ENCODE results near the gene PARD3B. TPM values are rescaled to one million over a fixed set of nuclear protein-coding genes. Genes with fewer than 3 reads are reported as not detected.

The PARD3B gene
- total RNA-seq, 4 donors from 2014 or later = 32.6 to 65.7 (median 38.6) TPM

DNA sequence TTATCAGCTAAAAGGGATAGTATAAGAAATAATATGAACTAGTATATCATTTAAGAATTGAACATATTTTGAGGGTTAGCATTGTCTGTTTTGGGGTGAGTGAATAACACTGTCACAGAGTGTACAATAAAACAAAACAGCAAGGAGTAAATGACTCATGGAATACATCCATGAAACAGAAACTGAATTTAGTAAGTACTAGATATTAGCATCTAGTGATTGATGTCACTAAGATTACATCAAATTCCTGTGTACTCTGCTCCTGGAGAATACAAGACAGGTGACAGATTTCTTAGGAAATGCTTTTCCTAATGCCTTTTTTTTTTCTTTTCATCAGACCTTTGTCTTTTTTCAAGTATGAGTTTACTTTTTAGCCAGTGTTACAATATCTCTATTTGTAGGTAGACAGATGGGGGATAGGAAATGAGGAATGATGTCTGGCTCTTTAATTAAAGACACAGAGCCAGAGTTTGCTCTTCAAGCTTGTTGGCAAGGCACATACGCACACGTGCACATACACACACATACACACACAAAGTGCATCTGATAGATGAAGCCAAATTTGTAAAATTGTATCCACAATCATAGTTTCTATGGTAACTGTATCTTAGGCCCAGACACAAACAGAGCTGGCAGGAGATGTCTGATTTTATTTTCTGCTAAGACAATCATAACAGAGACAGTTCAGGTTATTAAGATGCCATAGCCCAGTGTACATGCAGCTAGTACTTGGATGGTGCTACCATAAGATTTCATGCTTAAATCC is 998.8 kb downstream of the PARD3B start:
- Histone ChIP-seq H3K4me3 (no peak overlapping the region), H3K27me3 (no peaks in the 10 kb centered on the region), H3K27ac (no peak overlapping the region), H3K9me3 (no peaks in the 10 kb centered on the region), H3K4me1 (peaks cover 0 to 10% (median 3%) of the 10 kb centered on the region in 4 donors), H3K36me3 (no peaks in the 10 kb centered on the region)
- DNase-seq = no peak
- in situ Hi-C loops (cut with MboI; ENCODE audit: low pct_ligation_motif_present in 1 of 4, low pct_unique_long_range_greater_than_20kb in 1 of 4, low sequenced_read_pairs in 3 of 4) (no loop called here), intact Hi-C loops (cut with DNase I; ENCODE audit: low total_unique reads) (no loop called here)
- WGBS, 2 donors (ENCODE audit: low coverage in 1 of 2) = 45 to 67% methylated on average over 2 of the region's 2 CpGs
- TF ChIP-seq POLR2A (IDR thresholded peaks at IDR 0.05) (no peak), CTCF (IDR thresholded peaks at IDR 0.05) (no peak), POLR2AphosphoS5 (IDR thresholded peaks at IDR 0.05) (no peak), EP300 (IDR thresholded peaks at IDR 0.05; ENCODE audit: low read depth) (no peak)

GRCh38 chr2:205545971-205546816 is 1000.9 kb downstream of the PARD3B start:
- Histone ChIP-seq H3K4me1 (peaks cover 0 to 6% (median 0%) of the 10 kb centered on the region in 4 donors), H3K36me3 (no peaks in the 10 kb centered on the region), H3K4me3 (no peak overlapping the region), H3K9me3 (no peaks in the 10 kb centered on the region), H3K27ac (no peak overlapping the region), H3K27me3 (no peaks in the 10 kb centered on the region)
- DNase-seq = no peak
- 70 to 88% methylated on average over 6 to 7 of the region's 7 CpGs for WGBS, 2 donors (ENCODE audit: low coverage in 1 of 2)
- intact Hi-C loops (cut with DNase I; ENCODE audit: low total_unique reads) (no loop called here), in situ Hi-C loops (cut with MboI; ENCODE audit: low pct_ligation_motif_present in 1 of 4, low pct_unique_long_range_greater_than_20kb in 1 of 4, low sequenced_read_pairs in 3 of 4) (no loop called here)
- no peak for TF ChIP-seq EP300 (IDR thresholded peaks at IDR 0.05; ENCODE audit: low read depth)
- TF ChIP-seq POLR2AphosphoS5 (IDR thresholded peaks at IDR 0.05) = no peak
- no peak for TF ChIP-seq CTCF (IDR thresholded peaks at IDR 0.05)
- TF ChIP-seq POLR2A (IDR thresholded peaks at IDR 0.05) = no peak

- no peak for TF ChIP-seq POLR2AphosphoS5 (IDR thresholded peaks at IDR 0.05)
- TF ChIP-seq EP300 (IDR thresholded peaks at IDR 0.05; ENCODE audit: low read depth) = no peak
- no peak for TF ChIP-seq POLR2A (IDR thresholded peaks at IDR 0.05)
- TF ChIP-seq CTCF (IDR thresholded peaks at IDR 0.05) = no peak
- DNase-seq = no peak
- in situ Hi-C loops (cut with MboI; ENCODE audit: low pct_ligation_motif_present in 1 of 4, low pct_unique_long_range_greater_than_20kb in 1 of 4, low sequenced_read_pairs in 3 of 4) (no loop called here), intact Hi-C loops (cut with DNase I; ENCODE audit: low total_unique reads) (no loop called here)
- Histone ChIP-seq H3K27me3 (no peaks in the 10 kb centered on the region), H3K27ac (no peak overlapping the region), H3K4me1 (no peaks in the 10 kb centered on the region), H3K9me3 (no peaks in the 10 kb centered on the region), H3K4me3 (no peak overlapping the region), H3K36me3 (no peaks in the 10 kb centered on the region)
- 76 to 88% methylated on average over 10 of the region's 10 CpGs for WGBS, 2 donors (ENCODE audit: low coverage in 1 of 2)
Measured at GRCh38 chr2:205555566-205556230, 1010.4 kb downstream of the PARD3B start.

GRCh38 chr2:205556357-205556756 is 1011.1 kb downstream of the PARD3B start:
- TF ChIP-seq POLR2AphosphoS5 (IDR thresholded peaks at IDR 0.05) = no peak
- TF ChIP-seq CTCF (IDR thresholded peaks at IDR 0.05) = no peak
- no peak for TF ChIP-seq EP300 (IDR thresholded peaks at IDR 0.05; ENCODE audit: low read depth)
- no peak for TF ChIP-seq POLR2A (IDR thresholded peaks at IDR 0.05)
- H3K36me3 ChIP-seq = no peaks in the 10 kb centered on the region
- intact Hi-C loops (cut with DNase I; ENCODE audit: low total_unique reads) = no loop called here
- no peaks in the 10 kb centered on the region for H3K27me3 ChIP-seq
- WGBS, 2 donors (ENCODE audit: low coverage in 1 of 2) = 60 to 88% methylated on average over 1 to 5 of the region's 5 CpGs
- H3K27ac ChIP-seq = no peak overlapping the region
- H3K9me3 ChIP-seq = no peaks in the 10 kb centered on the region
- H3K4me3 ChIP-seq = no peak overlapping the region
- in situ Hi-C loops (cut with MboI; ENCODE audit: low pct_ligation_motif_present in 1 of 4, low pct_unique_long_range_greater_than_20kb in 1 of 4, low sequenced_read_pairs in 3 of 4) = no loop called here
- no peak for DNase-seq
- H3K4me1 ChIP-seq = no peaks in the 10 kb centered on the region

All from transverse colon (tissue), 4 donors.